Limb (tissue), 2 donors: ENCODE data around the gene DTD1.
A peak's percentile ranks its signal among the peaks of the same experiment; 100 is the strongest.

Experiments used
- DNase-seq, 2 donors: peaks; one replicate each; pipeline ENCODE4 v3.0.0-alpha.2; 2016; ENCODE audit errors: extremely low spot score in 2 of 2

DTD1 gene

GRCh38 chr20:18587665-18588573, at the start of gene DTD1:
Gene DTD1 (plus strand): TSS chr20:18588054. CDS start chr20:18588073, 19 bp downstream.
- DNase-seq = peak; percentile 80 to 93

GRCh38 chr20:18541741-18542140, 46.1 kb upstream of the DTD1 start:
- no peak for DNase-seq

- no peak for DNase-seq
These were observed 44.6 kb upstream of the DTD1 start for GRCh38 chr20:18543216-18543615.

GRCh38 chr20:18543932-18544331, 43.9 kb upstream of the DTD1 start:
- DNase-seq = no peak

- no peak for DNase-seq
These were observed 42.3 kb upstream of the DTD1 start for GRCh38 chr20:18545566-18545965.

- DNase-seq = no peak
These were observed 39.4 kb upstream of the DTD1 start for GRCh38 chr20:18548465-18548864.

- no peak for DNase-seq
These were observed 34.1 kb upstream of the DTD1 start for GRCh38 chr20:18553746-18554145.

GRCh38 chr20:18566892-18567738, 20.7 kb upstream of the DTD1 start, which contains the start of gene SMIM26:
Gene SMIM26 (plus strand): TSS chr20:18567432. CDS start chr20:18567479, 47 bp downstream.
- peak; percentile 90 to 95 for DNase-seq

- no peak for DNase-seq
These were observed 20.1 kb upstream of the DTD1 start for GRCh38 chr20:18567739-18568091.

- DNase-seq = no peak
These were observed 16.8 kb upstream of the DTD1 start for GRCh38 chr20:18571009-18571408.

GRCh38 chr20:18571578-18571977, 16.3 kb upstream of the DTD1 start:
- no peak for DNase-seq

GRCh38 chr20:18577942-18578341, 9.9 kb upstream of the DTD1 start:
- DNase-seq = no peak

- no peak for DNase-seq
These were observed 9.3 kb upstream of the DTD1 start for GRCh38 chr20:18578581-18578980.

GRCh38 chr20:18580012-18580411, 7.8 kb upstream of the DTD1 start:
- no peak for DNase-seq

GRCh38 chr20:18585134-18585533, 2.7 kb upstream of the DTD1 start:
- no peak for DNase-seq

GRCh38 chr20:18588574-18588933, 700 bp downstream of the DTD1 start:
- no peak for DNase-seq

GRCh38 chr20:18589941-18590674, 2.3 kb downstream of the DTD1 start:
- no peak for DNase-seq

- DNase-seq = no peak
These were observed 8.4 kb downstream of the DTD1 start for GRCh38 chr20:18596270-18596669.

- no peak for DNase-seq
These were observed 21.9 kb downstream of the DTD1 start for GRCh38 chr20:18609741-18610140.

- DNase-seq = no peak
These were observed 23.6 kb downstream of the DTD1 start for GRCh38 chr20:18611492-18611891.

- DNase-seq = no peak
These were observed 25.7 kb downstream of the DTD1 start for GRCh38 chr20:18613553-18613952.

- no peak for DNase-seq
These were observed 26.4 kb downstream of the DTD1 start for GRCh38 chr20:18614244-18614643.
